Activated naive CD4-positive, alpha-beta T cell (primary cell): ENCODE data around the gene SLC13A3.
"Not testable (repeated sequence)": the region's sequence is repeated elsewhere in the genome, so short reads cannot be mapped to it uniquely, and the experiment has no call there.

ENCODE experiments used
- DNase-seq, 4 experiments: peaks; one replicate each; lab custom pipeline; 2025; lab: John Stamatoyannopoulos, UW

The SLC13A3 gene

DNA sequence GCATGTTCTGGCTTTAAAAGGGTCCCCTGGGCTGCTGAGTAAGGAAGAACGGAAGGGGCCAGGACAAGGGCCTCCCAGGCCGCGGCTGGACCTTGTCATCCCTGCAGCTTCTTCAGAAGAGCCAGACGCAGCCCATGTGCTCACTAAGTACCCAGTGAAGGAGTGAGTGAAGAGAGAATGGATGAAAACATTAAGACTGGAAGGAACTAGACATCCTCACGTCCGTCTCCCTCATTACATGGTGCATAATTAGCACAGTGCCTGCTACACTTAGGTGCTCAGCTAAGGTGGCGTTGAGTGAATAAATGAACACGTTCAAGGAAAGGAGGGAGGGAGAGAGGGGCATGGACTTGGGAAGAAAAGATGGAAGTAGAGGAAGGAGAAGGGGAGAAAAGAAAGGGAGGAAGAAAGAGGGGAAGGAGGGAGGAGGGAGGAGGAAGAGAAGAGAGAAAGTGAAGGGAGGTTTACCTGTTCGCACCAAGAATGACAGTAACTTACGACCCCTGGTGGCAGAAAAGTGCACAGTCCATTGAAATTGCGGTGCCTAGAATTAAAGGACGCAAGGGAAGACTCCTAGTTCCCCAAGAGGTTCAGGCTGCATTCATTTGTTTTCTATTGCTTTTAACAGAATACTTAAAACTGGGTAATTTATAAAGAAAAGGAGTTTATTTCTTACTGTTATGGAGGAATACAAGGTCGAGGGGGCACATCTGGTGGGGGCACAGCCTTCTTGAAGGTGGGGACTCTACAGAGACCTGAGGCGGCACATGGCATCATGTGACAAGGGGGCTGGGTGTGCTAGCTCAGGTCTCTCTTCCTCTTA, 30.0 kb upstream of the SLC13A3 start:
- peak; percentile 5 to 51 (median 31) for DNase-seq

DNA sequence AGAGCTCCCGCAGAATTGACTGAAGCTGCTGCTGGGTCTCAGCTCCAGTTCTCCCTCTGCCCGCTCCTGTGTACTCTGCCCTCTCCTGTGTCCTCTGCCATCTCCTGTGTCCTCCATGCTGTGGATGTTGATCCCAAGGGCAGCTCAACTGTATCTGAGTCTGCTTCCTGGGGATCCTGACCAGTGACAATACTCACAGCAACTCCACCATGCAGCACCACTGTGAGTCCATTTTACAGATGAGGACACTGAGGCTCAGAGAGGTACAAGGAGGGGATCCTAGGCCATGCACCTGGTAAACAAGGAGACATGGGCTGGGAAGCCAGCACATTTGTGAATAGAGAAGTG, 29.4 kb upstream of the SLC13A3 start:
- DNase-seq = no peak

DNA sequence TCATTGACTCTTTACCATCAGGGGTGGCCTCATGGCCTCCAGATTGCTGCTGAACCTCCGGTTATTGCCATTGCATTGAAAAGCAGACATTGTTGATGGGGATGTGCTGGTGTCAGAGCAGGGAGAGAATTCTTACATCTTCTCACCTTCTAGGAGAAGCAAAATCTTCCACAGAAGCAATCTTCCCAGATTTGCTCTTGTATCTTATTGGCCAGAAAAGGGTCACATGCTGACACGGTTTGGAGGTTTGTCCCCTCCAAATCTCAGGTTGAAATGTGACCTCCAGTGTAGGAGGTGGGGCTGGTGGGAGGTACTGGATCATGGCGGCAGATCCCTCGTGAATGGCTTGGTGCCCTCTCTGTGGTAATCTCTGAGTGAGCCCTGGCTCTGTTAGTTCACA, 27.3 kb upstream of the SLC13A3 start:
- DNase-seq = no peak

DNA sequence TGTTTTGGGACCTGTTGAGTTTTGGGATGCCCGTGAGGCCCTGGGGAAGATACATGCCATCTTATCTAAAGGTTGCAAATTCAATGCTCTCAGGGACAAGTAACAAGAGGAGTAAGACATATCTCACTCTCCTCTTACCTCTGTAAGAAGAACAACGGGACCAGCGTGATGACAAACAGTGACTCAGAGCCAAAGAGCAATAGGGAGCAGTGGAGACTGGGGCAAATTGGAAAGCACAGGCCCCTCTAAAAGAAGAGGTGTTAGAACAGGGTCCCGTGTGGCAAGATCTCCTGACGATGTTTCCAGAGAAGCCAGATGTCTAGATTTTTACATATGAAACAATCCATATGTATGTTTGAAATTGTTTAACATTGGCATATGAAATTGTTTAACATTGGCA, 26.3 kb upstream of the SLC13A3 start:
- no peak for DNase-seq

DNA sequence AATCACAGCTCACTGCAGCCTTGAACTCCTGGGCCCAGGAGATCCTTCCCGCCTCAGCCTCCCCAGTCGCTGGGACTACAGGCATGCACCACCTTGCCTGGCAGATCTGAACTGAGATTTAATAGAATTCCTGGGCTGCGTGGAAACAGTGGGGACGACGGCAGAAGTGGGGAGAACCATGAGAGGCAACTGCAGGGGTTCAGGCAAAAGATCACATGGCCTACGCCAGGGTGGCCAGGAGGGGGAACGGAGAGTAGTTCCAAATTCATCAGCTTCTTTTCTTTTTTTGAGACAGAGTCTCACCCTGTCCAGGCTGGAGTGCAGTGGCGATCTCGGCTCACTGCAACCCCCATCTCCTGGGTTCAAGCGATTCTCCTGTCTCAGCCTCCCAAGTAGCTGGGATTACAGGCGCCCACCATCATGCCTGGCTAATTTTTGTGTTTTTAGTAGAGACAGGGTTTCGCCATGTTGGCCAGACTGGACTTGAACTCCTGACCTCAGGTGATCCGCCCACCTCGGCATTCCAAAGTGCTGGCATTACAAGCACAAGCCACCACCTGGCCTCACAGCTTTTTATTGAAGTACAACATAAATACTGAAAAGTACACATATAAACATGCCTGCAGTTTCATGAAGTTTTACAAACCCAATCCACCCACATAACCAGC, 25.5 kb upstream of the SLC13A3 start:
- not testable (repeated sequence) for DNase-seq

DNA sequence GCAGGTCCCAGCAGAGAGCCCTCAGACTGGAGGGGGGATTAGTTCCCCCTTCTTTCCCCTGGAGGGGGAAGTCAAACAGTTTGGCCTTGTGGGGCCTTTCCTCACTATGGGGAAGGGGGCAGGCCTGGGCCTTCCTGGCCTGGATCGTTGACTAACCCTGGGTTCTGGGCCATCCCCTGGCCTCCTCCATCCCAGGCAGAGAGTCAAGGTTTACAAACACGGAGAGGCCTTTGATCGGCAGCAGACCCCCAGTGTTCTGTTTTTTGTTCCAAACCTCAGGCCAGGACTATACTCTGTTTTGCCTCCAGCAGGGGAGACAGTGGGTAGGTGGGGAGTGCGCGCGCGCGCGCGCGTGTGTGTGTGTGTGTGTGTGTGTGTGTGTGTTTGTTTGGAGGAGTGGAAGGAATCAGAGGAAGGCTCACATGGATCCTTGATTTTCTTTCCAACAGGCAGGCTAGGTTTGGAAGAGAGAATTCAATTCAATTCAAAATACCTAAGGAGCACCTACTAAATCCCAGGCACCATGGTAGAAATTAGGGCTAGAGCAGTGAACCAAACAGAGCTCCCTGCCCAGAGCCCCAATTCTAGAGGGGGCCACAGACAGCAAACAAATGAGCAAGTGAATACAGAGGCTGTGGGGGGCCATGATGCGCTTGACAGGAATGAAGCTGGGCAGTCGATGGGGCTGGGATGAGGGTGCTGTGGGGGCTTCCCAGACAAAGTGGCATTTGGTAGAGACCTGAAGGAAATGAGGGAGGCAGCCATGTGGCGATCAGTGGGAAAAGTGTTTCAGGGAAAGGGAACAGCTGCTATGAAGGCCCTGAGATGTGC, 23.2 kb upstream of the SLC13A3 start:
- no peak for DNase-seq

DNA sequence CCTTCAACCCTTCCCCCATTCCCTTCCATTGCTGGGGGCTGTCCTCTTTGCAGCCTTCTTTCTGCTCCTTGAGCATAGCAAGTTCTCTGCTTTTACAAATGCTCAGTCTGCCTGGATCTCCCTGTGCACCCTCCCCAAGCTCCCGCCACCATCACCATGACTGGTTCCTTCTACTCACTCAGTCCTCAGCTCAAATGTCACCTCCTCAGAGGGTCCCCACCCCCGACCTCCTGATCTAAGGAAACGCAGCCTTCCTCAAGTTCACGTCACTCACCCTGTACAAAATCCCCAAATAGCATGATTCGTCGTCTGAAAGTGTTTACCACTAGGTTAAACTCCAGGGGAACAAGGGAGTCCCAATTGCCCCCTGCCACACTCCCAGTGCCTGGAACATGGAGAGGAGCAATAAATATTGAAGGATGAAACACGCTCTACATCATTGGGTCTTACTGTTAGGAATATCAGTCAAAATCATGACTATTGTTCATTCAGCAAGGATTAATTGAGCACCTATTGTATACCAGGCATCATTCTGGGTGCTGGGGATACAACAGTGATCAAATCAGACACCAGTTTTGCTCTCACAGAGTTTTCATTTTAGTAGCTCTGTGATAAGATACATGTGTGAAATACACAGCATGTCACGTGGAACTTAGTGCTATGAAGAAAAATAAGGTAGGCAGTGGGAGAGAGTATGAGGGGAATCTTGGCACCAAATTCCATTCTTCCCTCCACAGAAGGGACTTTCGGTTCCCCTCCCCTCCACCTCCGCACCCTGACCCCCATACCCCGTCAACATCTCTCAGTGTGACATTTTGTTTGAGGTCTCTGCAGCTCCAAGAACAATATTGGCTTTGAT, 22.4 kb upstream of the SLC13A3 start:
- no peak for DNase-seq

DNA sequence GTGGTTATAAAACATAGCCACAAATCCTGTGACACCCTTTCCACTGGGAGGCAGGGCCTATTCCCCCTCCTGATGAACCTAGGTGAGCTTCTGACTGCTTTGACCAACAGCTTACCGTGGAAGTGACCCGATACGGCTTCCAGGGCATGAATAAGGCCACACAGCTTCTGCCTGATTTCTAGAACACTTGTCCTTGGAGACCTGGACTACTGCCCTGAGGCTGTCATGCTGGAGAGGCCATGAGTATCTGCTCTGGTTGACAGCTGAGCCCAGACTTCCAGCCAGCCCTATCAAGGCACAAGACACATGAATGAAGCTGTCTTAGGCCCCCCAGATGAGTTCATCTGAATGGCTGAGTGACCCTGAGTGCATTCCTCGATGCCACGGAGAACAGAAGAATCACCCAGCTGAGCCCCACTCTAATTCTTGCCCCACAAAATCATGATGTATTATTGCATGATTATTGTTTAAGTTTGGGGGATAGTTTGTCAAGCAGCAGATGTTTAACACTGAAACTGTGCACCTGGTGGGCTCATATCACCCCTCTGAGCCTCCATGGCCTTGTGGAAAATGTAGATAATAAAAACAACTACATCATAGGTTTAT, 21.4 kb upstream of the SLC13A3 start:
- no peak for DNase-seq

DNA sequence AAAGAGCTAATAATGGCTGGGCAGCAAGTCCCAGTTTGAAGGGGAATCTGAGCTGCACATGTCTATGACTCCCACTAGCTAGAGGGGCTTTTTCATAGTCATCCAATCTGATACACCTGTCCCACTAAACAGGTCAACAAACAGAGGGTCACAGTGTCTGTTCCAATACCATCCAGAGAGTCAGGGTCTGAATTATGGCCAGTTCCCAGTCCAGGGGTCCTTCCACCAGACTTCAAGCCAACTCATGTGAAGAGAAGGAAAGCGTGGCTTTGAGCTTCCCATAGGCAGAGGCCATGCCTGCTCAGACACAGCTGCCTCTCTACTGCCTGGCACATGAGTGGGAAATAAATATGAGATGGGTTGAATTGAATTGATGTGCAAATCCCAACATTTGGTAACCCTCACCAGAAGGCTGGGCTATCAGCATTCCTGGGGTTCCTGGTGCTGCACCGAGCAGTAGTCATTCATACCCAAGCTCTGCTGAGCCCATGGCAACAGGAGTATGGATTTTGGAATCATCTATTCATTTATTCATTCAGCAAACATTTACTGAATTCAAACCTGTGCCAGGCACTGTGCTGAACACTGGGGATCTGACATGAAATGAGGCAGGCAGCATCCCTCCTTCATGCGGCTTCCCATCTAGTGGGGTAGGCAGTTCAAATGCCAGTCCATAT, 20.7 kb upstream of the SLC13A3 start:
- DNase-seq = no peak

DNA sequence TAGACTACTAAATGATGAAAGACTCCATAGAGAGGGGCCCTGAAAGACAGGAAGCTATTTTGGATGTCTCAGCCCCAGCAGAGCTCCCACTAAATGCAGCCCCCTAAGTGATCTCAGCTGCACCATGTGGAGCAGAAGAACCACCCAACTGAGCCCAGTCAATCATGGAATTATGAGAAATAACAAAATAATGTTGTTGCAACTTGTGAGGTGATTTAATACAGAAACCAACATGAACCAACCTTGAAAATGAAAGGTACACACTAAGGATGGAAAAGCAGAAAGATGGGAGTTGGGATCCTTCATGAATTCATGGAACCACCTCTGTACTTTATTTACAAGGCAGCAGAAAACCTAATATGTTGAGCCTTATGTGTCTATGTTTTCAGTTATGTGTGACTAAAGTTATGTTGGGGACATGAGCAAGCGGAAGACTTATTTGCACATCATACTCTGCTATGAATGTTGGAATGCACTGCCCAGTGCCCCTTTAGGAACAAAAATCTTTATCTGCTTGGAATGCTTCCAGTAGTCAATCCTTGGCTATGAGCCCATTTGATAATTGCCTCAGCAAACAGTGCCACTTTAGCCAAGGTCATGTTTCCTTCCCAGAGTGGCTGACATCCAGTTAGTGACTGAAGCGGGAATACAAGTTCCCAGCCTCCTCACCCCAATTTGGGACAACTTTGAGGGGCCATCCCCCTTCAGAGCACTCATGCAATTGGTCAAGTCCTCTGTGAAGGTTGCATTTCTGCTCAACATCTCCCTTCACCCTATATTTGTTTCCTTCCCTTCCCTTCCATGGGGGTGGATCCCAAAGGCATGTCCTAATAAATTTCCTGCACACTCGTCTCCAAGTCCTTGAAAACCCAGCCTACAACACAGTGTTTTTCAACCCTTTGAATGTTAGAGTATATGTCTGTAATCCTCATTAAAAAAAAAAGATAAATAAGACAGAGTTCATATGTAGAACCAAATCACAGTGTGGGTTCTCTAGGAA, 19.6 kb upstream of the SLC13A3 start:
- DNase-seq = no peak

DNA sequence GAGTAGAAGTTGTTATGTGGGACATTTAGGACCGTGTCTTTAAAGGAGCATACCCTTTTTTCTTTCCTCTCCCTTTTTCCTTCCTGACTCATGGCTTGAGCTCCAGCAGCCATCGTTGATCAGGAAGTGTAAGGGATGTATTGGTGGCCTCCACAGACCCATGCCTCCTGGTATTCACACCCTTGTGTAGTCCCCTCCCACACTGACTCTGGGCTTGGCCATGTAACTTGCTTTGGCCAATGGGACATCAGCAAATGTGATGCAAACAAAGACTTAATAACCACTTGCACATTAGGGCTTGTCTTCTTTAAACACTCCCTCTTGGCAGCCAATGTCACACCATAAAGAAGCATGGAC, 18.9 kb upstream of the SLC13A3 start:
- DNase-seq = no peak

DNA sequence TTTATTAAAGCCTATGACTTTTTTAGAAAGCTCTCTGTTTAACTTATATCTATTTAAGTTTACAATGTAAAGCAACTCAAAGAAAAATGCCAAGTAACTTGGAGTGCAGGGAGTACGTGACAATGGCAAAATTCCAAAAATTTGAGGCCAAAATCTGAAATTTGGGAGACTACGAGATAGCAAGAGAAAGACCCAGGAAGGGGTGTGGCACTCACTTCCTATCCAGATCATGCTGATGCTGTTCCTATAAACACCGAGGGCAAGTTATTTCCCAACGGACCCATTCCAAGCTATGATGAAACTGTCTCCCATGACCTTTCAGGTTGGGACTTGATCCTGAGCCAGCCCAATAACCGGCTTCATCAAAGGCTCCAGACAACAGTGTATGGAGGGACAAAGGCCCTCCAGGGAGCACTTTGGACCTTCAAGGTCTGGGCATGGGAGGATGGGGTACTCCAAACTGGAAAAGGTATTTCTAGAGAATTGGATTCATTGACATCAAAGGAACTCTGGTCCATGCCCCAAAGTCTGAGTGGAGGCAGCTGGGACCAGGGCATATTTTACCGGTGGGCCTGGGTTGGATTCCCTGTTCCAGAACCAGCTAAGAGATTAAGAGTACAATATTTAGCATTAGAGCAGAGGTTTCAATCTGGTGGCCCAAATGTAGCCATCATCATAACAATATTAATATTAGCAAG, 15.7 kb upstream of the SLC13A3 start:
- no peak for DNase-seq

DNA sequence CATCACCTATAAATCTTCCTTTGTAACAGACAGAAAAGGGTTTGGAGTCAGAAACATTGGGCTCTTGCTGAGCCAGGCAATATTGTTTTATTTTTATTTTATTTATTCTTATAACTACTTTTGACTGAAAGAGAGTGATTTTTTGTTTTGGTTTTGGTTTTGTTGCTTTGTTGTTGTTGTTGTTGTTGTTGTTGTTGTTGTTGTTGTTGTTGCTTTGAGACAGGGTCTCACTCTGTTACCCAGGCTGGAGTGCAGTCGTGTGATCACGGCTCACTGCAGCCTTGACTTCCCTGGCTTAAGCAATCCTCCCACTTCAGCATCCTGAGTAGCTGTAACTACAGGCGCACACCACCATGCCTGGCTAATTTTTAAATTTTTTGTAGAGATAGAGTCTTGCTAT, 15.0 kb upstream of the SLC13A3 start:
- DNase-seq = no peak

DNA sequence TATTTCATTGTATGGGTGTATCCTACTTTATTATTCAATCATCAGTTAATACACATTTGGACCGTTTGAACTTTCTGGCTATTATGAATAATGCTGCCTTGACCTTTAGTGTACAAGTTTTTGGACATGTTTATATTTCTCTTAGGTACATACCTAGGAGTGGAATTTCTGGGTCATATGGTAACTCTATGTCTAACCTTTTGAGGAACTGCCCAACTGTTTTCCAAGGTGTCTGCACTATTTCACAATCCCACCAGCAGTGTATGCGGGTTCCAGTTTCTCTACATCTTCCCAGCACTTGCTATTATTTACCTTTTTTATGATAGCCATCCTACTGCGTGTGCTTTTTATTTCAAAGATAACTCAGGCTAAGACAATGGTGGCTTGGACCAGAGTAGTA, 14.3 kb upstream of the SLC13A3 start:
- DNase-seq = no peak

DNA sequence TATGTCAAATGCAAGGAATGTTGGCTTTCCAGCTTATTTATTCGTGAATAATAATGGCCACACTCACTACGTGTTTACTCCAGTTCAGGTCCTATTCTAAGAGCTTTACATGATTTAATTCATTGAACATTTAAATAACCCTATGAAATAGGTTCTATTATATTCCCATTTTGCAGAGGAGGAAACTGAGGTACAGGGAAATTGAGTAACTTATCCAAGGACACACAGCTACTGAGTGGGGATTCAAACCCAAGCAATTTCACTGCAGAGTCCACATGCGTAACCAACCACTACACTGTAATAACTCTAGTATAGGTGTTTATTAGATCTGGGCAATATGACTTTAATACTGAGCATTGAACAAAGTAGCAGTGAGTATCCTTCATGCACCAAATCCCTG, 12.3 kb upstream of the SLC13A3 start:
- no peak for DNase-seq

DNA sequence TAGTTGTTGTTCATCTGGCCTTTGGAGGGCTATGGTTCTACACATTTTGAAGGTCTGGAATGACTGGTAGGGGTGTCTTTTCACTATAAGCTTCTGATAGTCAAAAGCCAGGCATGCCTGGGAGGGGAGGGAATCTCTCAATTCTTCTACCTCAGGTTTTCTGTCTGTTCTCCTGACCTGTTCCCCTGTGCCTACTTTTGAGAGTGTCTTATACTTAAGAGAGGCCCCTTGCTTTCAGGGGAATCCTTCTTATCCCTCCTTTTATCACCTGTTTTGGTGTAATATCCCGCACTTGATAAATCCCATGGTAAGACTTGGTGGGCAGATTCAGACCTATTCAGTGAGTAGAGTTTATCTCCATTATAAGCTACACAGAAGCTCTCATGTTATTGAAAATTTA, 10.4 kb upstream of the SLC13A3 start:
- DNase-seq = no peak

DNA sequence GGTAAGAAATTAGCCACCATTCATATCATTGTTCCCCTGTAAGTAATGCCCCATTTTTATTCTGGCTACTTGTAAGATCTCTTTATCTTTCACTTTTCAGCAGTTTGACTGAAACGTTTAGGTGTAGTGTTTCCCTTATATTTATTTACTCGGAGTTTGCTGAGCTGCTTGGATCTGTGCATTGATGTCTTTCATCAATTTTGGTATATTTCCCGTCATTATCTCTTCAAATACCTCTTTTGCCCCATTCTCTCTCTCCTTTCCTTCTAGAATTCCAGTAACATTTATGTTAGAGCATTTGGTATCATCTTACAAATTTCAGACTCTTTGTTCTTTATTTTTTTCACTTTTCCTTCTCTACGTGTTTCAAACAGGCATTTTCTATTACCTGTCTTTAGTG, 9.2 kb upstream of the SLC13A3 start:
- no peak for DNase-seq

DNA sequence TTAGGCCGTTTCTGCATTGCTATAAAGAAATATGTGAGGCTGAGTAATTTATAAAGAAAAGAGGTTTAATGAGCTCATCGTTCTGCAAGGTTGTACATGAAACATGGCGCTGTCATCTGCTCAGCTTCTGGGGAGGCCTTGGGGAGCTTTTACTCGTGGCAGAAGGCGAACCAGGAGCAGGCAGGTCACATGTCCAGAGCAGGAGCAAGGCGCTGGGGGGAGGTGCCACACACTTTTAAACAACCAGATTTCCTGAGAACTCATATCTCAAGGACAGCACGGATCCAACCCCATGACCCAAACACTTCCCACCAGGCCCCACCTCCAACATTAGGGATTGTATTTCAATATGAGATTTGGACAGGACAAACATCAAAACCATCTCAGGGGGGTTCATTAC, 6.4 kb upstream of the SLC13A3 start:
- DNase-seq = no peak

DNA sequence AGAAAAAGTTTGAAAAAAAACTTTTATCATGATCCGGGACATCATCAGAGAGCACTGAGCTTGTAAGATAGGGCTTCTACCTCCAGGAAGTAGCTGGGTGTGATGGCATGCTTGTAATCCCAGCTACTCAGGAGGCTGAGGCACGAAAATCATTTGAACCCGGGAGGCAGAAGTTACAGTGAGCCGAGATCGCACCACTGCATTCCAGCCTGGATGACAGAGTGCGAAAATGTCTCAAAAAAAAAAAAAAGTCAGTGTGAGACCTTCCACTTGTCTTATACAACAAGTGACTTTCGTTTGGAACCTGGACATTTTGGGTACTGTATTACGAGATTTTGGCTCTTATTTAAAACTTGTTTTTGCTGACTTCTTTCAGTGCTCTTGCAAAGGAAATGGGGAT, 5.9 kb upstream of the SLC13A3 start:
- DNase-seq = no peak
